A673 (cell line): ENCODE results near the gene HMOX1.

ENCODE experiments used
- CTCF ChIP-seq: fragments of 300-800, 200-600 bp; sonication (generic); conservative IDR thresholded peaks from 2 replicates; pipeline ENCODE4 v1.5.1; 2017; ENCODE audit warnings: low read depth, mild to moderate bottlenecking, antibody characterized with exemption, low read length, moderate library complexity, mixed read lengths
- EZH2 ChIP-seq: fragments of 200-600 bp; sonication (generic); IDR thresholded peaks from 2 replicates; pipeline ENCODE4 v1.6.1; 2017; ENCODE audit warnings: borderline replicate concordance, low read depth, mild to moderate bottlenecking, mixed read lengths, antibody characterized with exemption, low read length; ENCODE audit not compliant: poor library complexity, severe bottlenecking

GRCh38 chr22:35439365-35439717 is 58.4 kb downstream of the HMOX1 start:
- TF ChIP-seq CTCF (no peak), EZH2 (no peak)
